Measurements from ENCODE around the gene RHEX.

Gene RHEX

GRCh38 chr1:206120406-206120805 lies 67.4 kb downstream of the RHEX start:
- DNase-seq, result no peak

- no peak for DNase-seq
Measured at GRCh38 chr1:206121269-206121668, 68.3 kb downstream of the RHEX start.

GRCh38 chr1:206122686-206123085 lies 69.7 kb downstream of the RHEX start:
- no peak for DNase-seq

- no peak for DNase-seq
Measured at GRCh38 chr1:206125346-206125745, 72.4 kb downstream of the RHEX start.

GRCh38 chr1:206127336-206127735 lies 74.4 kb downstream of the RHEX start:
- no peak for DNase-seq

GRCh38 chr1:206128196-206128595 lies 75.2 kb downstream of the RHEX start:
- no peak for DNase-seq

- no peak for DNase-seq
Measured at GRCh38 chr1:206131037-206131436, 78.1 kb downstream of the RHEX start.

GRCh38 chr1:206133751-206134415 lies 80.9 kb downstream of the RHEX start:
- DNase-seq, result no peak

GRCh38 chr1:206135248-206135647 lies 82.3 kb downstream of the RHEX start:
- DNase-seq, result no peak

- no peak for DNase-seq
Measured at GRCh38 chr1:206136241-206136640, 83.3 kb downstream of the RHEX start.

- no peak for DNase-seq
Measured at GRCh38 chr1:206142011-206142410, 89.0 kb downstream of the RHEX start.

- no peak for DNase-seq
Measured at GRCh38 chr1:206142770-206143169, 89.8 kb downstream of the RHEX start.

GRCh38 chr1:206143537-206144172 lies 90.7 kb downstream of the RHEX start:
- DNase-seq, result no peak

- no peak for DNase-seq
Measured at GRCh38 chr1:206144605-206145004, 91.6 kb downstream of the RHEX start.

- DNase-seq, result no peak
Measured at GRCh38 chr1:206145771-206146290, 92.9 kb downstream of the RHEX start.

All from fibroblast of skin of right biceps (primary cell).